Activated T-cell treated with anti-CD3 and anti-CD28 coated beads for 1 hour (primary cell): ENCODE measurements around the gene SMARCD1.

Experiments used
- DNase-seq: peaks from one replicate; pipeline ENCODE4 v3.0.0-alpha.2; 2020; ENCODE audit warnings: low read depth

Gene SMARCD1

DNA sequence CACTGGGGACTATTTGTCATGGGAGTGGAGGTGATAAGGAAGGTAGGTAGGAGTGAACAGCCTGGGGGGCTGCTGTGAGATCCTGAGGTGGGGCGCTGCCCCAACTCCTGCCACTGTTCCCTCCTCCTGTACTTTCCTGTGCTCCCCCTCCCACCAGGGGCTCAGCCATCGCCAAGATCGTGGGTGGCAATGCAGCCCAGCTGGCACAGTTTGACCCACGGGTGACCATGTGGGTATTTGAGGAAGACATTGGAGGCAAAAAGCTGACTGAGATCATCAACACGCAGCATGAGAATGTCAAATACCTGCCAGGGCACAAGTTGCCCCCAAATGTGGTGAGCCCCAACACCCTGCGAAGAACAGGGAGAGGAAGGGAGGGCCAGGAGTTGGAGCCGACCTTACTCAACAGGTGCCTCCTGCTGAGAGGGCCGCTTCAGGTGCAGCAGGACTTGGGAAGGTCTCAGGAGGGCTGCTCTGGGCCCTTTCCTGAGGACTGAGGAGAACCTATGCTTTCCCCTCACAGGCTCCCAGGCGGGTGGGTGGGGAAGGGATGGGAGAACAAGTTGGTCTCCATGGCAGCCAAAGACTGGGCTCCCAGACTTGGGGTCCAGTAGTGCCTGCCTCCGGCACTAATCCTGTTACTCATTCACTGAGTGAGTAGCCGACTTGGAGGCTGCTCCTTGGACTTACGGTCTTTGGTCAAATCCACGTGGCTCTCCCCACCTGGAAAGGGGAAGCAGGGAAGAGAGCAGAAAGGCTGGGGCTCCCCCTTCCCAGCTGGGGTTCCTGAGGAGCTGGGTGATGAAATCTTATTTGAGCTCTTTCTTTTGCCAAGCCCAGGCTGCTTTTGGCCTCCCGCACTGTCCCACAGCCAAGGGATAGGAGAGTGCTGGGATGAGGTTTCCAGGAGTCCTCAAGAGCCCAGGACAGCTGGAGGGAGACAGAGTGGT, 19.6 kb downstream of the SMARCD1 start:
- no peak for DNase-seq

- DNase-seq = no peak
Observed at GRCh38 chr12:50105913-50106450, 20.8 kb downstream of the SMARCD1 start.

- DNase-seq = no peak
Observed at GRCh38 chr12:50106907-50107306, 21.8 kb downstream of the SMARCD1 start.

GRCh38 chr12:50107416-50108268, 22.5 kb downstream of the SMARCD1 start:
- DNase-seq = no peak

GRCh38 chr12:50109319-50109718, 24.2 kb downstream of the SMARCD1 start:
- DNase-seq = no peak

GRCh38 chr12:50110127-50110761, 25.1 kb downstream of the SMARCD1 start:
- no peak for DNase-seq

GRCh38 chr12:50110762-50111351, 25.7 kb downstream of the SMARCD1 start:
- no peak for DNase-seq

GRCh38 chr12:50111395-50111692, 26.2 kb downstream of the SMARCD1 start:
- no peak for DNase-seq

GRCh38 chr12:50111693-50112455, 26.7 kb downstream of the SMARCD1 start, which contains the start of gene COX14:
TSS of gene COX14 (plus strand) at chr12:50112236. CDS start at chr12:50120044, 7,808 bp downstream.
- peak; percentile 97 for DNase-seq

DNA sequence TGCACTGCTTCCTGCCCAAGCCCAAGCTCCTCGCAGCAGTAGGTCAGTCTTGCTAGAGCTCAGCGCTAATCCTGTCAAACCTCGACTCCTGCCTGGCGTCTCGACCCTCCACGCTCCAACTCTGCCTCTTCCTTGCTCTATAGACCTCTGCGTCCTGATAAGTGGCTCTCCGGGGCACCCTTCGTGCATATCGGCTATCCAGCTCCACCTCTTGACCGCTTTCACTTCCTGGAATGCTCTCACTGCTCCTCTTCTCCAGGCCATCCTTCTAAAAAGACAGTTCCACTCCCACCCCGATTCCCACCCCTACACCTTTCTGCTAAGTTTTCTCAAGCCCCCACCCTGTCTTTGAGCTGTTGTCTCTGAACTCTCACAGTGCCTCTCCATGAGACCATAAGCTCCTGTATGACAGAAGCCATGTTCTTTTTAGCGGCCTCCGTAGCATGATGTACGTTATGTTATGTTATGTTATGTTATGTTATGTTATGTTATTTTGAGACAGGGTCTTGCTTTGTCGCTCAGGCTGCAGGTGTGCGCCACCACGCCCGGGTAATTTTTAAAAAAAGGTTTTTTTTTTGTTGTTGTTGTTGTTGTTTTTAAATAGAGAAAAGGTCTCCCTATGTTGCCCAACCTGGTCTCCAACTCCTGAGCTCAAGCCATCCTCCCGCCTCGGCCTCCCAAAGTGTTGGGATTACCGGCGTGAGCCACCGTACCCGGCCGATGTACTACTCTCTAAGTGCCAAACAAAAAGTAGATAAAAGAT, 27.5 kb downstream of the SMARCD1 start:
- DNase-seq = no peak

- no peak for DNase-seq
Observed at GRCh38 chr12:50117057-50117622, 32.0 kb downstream of the SMARCD1 start.

DNA sequence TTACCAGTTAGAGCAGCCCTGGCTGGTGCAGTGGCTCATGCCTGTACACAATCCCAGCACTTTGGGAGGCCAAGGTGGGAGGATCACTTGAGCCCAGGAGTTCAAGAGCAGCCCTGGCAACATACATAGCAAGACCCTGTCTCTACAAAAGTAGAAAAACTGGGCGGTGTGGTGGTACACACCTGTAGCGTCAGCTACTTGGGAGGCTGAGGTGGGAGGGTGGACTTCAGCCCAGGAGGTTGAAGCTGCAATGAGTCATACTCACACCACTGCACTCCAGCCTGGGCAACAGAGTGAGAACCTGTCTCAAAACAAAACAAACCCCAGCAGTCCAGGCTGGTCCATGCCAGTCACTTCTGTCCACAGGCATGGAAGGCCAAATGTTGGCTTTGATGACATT, 34.2 kb downstream of the SMARCD1 start:
- no peak for DNase-seq

GRCh38 chr12:50120521-50120920, 35.4 kb downstream of the SMARCD1 start:
- no peak for DNase-seq

DNA sequence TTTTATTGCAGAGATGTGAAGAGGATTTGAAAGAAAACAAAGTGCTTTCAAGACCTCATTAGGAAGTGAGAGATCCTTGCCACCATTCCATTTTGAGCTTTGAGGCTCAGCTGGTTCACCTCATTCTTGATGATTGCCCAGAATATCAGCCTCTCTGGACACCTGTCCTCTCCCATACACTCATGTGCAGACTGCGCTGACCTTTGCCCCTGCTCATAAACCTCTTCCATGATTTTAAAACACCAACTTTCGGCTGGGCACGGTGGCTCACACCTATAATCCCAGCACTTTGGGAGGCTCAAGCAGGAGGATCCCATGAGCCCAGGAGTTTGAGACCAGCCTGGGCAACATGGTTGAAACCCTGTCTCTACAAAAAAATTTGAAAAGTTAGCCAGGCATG, 35.8 kb downstream of the SMARCD1 start:
- no peak for DNase-seq

GRCh38 chr12:50121641-50122040, 36.5 kb downstream of the SMARCD1 start:
- DNase-seq = no peak

GRCh38 chr12:50123203-50123602, 38.1 kb downstream of the SMARCD1 start:
- DNase-seq = no peak

DNA sequence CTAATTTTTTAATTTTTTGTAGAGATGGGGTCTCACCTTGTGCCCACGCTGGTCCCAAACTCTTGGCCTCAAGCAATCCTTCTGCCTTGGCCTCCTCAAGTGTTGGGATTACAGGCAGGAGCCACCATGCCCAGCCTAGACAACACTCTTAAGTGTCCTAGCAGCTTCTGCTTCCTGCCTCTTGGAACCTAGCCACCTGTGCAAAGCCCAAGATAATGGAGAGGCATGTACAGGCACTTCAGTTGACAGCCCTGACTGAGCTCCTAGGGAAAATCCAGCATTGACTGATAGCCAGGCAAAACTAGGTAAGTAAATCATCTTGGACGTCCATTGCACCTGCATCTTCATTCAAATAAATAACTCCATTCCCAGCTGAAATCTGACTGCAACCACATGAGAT, 42.4 kb downstream of the SMARCD1 start:
- no peak for DNase-seq

- DNase-seq = no peak
Observed at GRCh38 chr12:50129290-50129689, 44.1 kb downstream of the SMARCD1 start.

- DNase-seq = no peak
Observed at GRCh38 chr12:50132505-50133135, 47.5 kb downstream of the SMARCD1 start.
